ENCODE data around the gene ACSS3.

Gene ACSS3

GRCh38 chr12:81125691-81126090, 47.8 kb downstream of the ACSS3 start:
- H3K36me3 ChIP-seq (replicated peaks), result no peaks in the 10 kb centered on the region
- H3K27me3 ChIP-seq (ENCODE audit: low read depth), result no peaks in the 10 kb centered on the region
- no peak overlapping the region for H3K4me3 ChIP-seq
- no peaks in the 10 kb centered on the region for H3K9me3 ChIP-seq
- in situ Hi-C loops (cut with MboI; ENCODE audit: low sequenced_read_pairs), result no loop called here
- DNase-seq (ENCODE audit: low spot score in 2 of 2), result no peak
- H3K4me1 ChIP-seq, result no peaks in the 10 kb centered on the region

- Histone ChIP-seq H3K4me1 (no peaks in the 10 kb centered on the region), H3K27me3 (ENCODE audit: low read depth) (no peaks in the 10 kb centered on the region), H3K4me3 (no peak overlapping the region), H3K36me3 (replicated peaks) (no peaks in the 10 kb centered on the region), H3K9me3 (no peaks in the 10 kb centered on the region)
- DNase-seq (ENCODE audit: low spot score in 2 of 2), result peak; percentile 58 to 75
- in situ Hi-C loops (cut with MboI; ENCODE audit: low sequenced_read_pairs), result no loop called here
Measured at GRCh38 chr12:81128930-81129554, 51.2 kb downstream of the ACSS3 start.

GRCh38 chr12:81136519-81136918, 58.6 kb downstream of the ACSS3 start:
- Histone ChIP-seq H3K27me3 (ENCODE audit: low read depth) (no peaks in the 10 kb centered on the region), H3K4me1 (no peaks in the 10 kb centered on the region; the same call in 1 of the 2 replicates), H3K36me3 (replicated peaks) (no peaks in the 10 kb centered on the region), H3K4me3 (no peak overlapping the region), H3K9me3 (no peaks in the 10 kb centered on the region)
- DNase-seq (ENCODE audit: low spot score in 2 of 2), result no peak
- in situ Hi-C loops (cut with MboI; ENCODE audit: low sequenced_read_pairs), result no loop called here

- no peaks in the 10 kb centered on the region for H3K27me3 ChIP-seq (ENCODE audit: low read depth)
- no peaks in the 10 kb centered on the region; the same call in 1 of the 2 replicates for H3K4me1 ChIP-seq
- no peak for DNase-seq (ENCODE audit: low spot score in 2 of 2)
- H3K9me3 ChIP-seq, result no peaks in the 10 kb centered on the region
- in situ Hi-C loops (cut with MboI; ENCODE audit: low sequenced_read_pairs), result no loop called here
- H3K36me3 ChIP-seq (replicated peaks), result no peaks in the 10 kb centered on the region
- H3K4me3 ChIP-seq, result no peak overlapping the region
Measured at GRCh38 chr12:81137801-81138200, 59.9 kb downstream of the ACSS3 start.

- Histone ChIP-seq H3K4me1 (no peaks in the 10 kb centered on the region; the same call in 1 of the 2 replicates), H3K27me3 (ENCODE audit: low read depth) (no peaks in the 10 kb centered on the region), H3K9me3 (no peaks in the 10 kb centered on the region), H3K4me3 (no peak overlapping the region), H3K36me3 (replicated peaks) (no peaks in the 10 kb centered on the region)
- peak in 1 of 2 experiments; percentile 7 for DNase-seq (ENCODE audit: low spot score in 2 of 2)
- in situ Hi-C loops (cut with MboI; ENCODE audit: low sequenced_read_pairs), result no loop called here
Measured at GRCh38 chr12:81141217-81141616, 63.3 kb downstream of the ACSS3 start.

- Histone ChIP-seq H3K4me1 (no peaks in the 10 kb centered on the region; the same call in 1 of the 2 replicates), H3K36me3 (replicated peaks) (no peaks in the 10 kb centered on the region), H3K9me3 (no peaks in the 10 kb centered on the region), H3K4me3 (no peak overlapping the region), H3K27me3 (ENCODE audit: low read depth) (no peaks in the 10 kb centered on the region)
- DNase-seq (ENCODE audit: low spot score in 2 of 2), result no peak
- in situ Hi-C loops (cut with MboI; ENCODE audit: low sequenced_read_pairs), result no loop called here
Measured at GRCh38 chr12:81143057-81143456, 65.2 kb downstream of the ACSS3 start.

- in situ Hi-C loops (cut with MboI; ENCODE audit: low sequenced_read_pairs), result no loop called here
- H3K36me3 ChIP-seq (replicated peaks), result no peaks in the 10 kb centered on the region
- no peak overlapping the region for H3K4me3 ChIP-seq
- no peaks in the 10 kb centered on the region for H3K9me3 ChIP-seq
- no peak for DNase-seq (ENCODE audit: low spot score in 2 of 2)
- H3K4me1 ChIP-seq, result no peaks in the 10 kb centered on the region
- H3K27me3 ChIP-seq (ENCODE audit: low read depth), result no peaks in the 10 kb centered on the region
Measured at GRCh38 chr12:81146228-81147225, 68.6 kb downstream of the ACSS3 start.

GRCh38 chr12:81147292-81147919, 69.5 kb downstream of the ACSS3 start:
- H3K4me1 ChIP-seq, result no peaks in the 10 kb centered on the region
- no peak for DNase-seq (ENCODE audit: low spot score in 2 of 2)
- in situ Hi-C loops (cut with MboI; ENCODE audit: low sequenced_read_pairs), result no loop called here
- H3K36me3 ChIP-seq (replicated peaks), result no peaks in the 10 kb centered on the region
- H3K27me3 ChIP-seq (ENCODE audit: low read depth), result no peaks in the 10 kb centered on the region
- H3K9me3 ChIP-seq, result no peaks in the 10 kb centered on the region
- H3K4me3 ChIP-seq, result no peak overlapping the region

GRCh38 chr12:81150382-81150781, 72.5 kb downstream of the ACSS3 start:
- Histone ChIP-seq H3K27me3 (ENCODE audit: low read depth) (no peaks in the 10 kb centered on the region), H3K9me3 (no peaks in the 10 kb centered on the region), H3K36me3 (replicated peaks) (no peaks in the 10 kb centered on the region), H3K4me3 (no peak overlapping the region), H3K4me1 (no peaks in the 10 kb centered on the region)
- in situ Hi-C loops (cut with MboI; ENCODE audit: low sequenced_read_pairs), result no loop called here
- DNase-seq (ENCODE audit: low spot score in 2 of 2), result no peak

- no peaks in the 10 kb centered on the region for H3K4me1 ChIP-seq
- no peaks in the 10 kb centered on the region for H3K27me3 ChIP-seq (ENCODE audit: low read depth)
- in situ Hi-C loops (cut with MboI; ENCODE audit: low sequenced_read_pairs), result no loop called here
- H3K36me3 ChIP-seq (replicated peaks), result no peaks in the 10 kb centered on the region
- DNase-seq (ENCODE audit: low spot score in 2 of 2), result no peak
- H3K4me3 ChIP-seq, result no peak overlapping the region
- no peaks in the 10 kb centered on the region for H3K9me3 ChIP-seq
Measured at GRCh38 chr12:81159856-81160255, 82.0 kb downstream of the ACSS3 start.

- no peak for DNase-seq (ENCODE audit: low spot score in 2 of 2)
- Histone ChIP-seq H3K9me3 (no peaks in the 10 kb centered on the region), H3K4me3 (no peak overlapping the region), H3K27me3 (ENCODE audit: low read depth) (no peaks in the 10 kb centered on the region), H3K4me1 (no peaks in the 10 kb centered on the region), H3K36me3 (replicated peaks) (no peaks in the 10 kb centered on the region)
- in situ Hi-C loops (cut with MboI; ENCODE audit: low sequenced_read_pairs), result no loop called here
Measured at GRCh38 chr12:81161680-81162079, 83.8 kb downstream of the ACSS3 start.

- in situ Hi-C loops (cut with MboI; ENCODE audit: low sequenced_read_pairs), result no loop called here
Measured at GRCh38 chr12:81162391-81163136, 84.7 kb downstream of the ACSS3 start.

GRCh38 chr12:81164827-81165226, 86.9 kb downstream of the ACSS3 start:
- Histone ChIP-seq H3K4me1 (no peaks in the 10 kb centered on the region), H3K36me3 (replicated peaks) (no peaks in the 10 kb centered on the region), H3K27me3 (ENCODE audit: low read depth) (no peaks in the 10 kb centered on the region), H3K9me3 (no peaks in the 10 kb centered on the region), H3K4me3 (no peak overlapping the region)
- DNase-seq (ENCODE audit: low spot score in 2 of 2), result no peak
- in situ Hi-C loops (cut with MboI; ENCODE audit: low sequenced_read_pairs), result no loop called here

More at GRCh38 chr12:81162391-81163136, 84.7 kb downstream of the ACSS3 start:
- Histone ChIP-seq H3K4me3 (no peak overlapping the region), H3K4me1 (no peaks in the 10 kb centered on the region), H3K27me3 (ENCODE audit: low read depth) (no peaks in the 10 kb centered on the region), H3K9me3 (no peaks in the 10 kb centered on the region), H3K36me3 (replicated peaks) (no peaks in the 10 kb centered on the region)
- no peak for DNase-seq (ENCODE audit: low spot score in 2 of 2)
